Measurements from ENCODE around the gene STK17A.

DNA sequence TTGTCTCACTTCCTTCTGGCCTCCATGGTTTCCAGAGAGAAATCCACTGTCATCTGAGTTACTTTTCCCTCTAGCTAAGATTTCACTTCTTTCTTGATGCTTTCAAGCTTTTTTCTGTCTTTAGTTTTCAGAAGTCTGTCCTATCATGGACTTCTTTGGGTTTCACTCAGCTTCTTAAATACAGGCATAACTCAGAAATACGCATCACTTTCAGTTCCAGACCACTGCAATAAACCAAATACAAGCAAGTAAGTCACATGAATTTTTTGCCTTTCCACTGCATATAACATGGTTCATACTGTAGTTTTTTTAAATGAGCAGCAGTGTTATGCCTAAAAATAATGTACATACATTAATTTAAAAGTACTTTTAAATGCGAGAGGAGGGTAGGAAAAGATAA, 48.7 kb downstream of the STK17A start:
- TF ChIP-seq SIN3A (IDR thresholded peaks at IDR 0.05; ENCODE audit: borderline replicate concordance, insufficient read depth, low read length) (no peak), POLR2AphosphoS5 (IDR thresholded peaks at IDR 0.05; ENCODE audit: low read depth, low read length) (no peak)
- TF ChIP-seq, protein P1, sequence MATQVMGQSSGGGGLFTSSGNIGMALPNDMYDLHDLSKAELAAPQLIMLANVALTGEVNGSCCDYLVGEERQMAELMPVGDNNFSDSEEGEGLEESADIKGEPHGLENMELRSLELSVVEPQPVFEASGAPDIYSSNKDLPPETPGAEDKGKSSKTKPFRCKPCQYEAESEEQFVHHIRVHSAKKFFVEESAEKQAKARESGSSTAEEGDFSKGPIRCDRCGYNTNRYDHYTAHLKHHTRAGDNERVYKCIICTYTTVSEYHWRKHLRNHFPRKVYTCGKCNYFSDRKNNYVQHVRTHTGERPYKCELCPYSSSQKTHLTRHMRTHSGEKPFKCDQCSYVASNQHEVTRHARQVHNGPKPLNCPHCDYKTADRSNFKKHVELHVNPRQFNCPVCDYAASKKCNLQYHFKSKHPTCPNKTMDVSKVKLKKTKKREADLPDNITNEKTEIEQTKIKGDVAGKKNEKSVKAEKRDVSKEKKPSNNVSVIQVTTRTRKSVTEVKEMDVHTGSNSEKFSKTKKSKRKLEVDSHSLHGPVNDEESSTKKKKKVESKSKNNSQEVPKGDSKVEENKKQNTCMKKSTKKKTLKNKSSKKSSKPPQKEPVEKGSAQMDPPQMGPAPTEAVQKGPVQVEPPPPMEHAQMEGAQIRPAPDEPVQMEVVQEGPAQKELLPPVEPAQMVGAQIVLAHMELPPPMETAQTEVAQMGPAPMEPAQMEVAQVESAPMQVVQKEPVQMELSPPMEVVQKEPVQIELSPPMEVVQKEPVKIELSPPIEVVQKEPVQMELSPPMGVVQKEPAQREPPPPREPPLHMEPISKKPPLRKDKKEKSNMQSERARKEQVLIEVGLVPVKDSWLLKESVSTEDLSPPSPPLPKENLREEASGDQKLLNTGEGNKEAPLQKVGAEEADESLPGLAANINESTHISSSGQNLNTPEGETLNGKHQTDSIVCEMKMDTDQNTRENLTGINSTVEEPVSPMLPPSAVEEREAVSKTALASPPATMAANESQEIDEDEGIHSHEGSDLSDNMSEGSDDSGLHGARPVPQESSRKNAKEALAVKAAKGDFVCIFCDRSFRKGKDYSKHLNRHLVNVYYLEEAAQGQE (IDR thresholded peaks at IDR 0.05; ENCODE audit: insufficient read depth in 1 of 2, low read depth in 2 of 2, low read length in 2 of 2) = no peak
